HEK293T (cell line): Measurements from ENCODE around the gene SIPA1L3.

Source experiments
- ARNT ChIP-seq: fragments of 450-650 bp; IDR thresholded peaks from 2 replicates; pipeline ENCODE4 v1.6.1; 2017; ENCODE audit warnings: mild to moderate bottlenecking
- BHLHE40 ChIP-seq: fragments of 450-650 bp; IDR thresholded peaks from 2 replicates; pipeline ENCODE4 v1.6.1; 2016; ENCODE audit warnings: mild to moderate bottlenecking, moderate library complexity, borderline replicate concordance
- HDGF ChIP-seq: fragments of 450-650 bp; IDR thresholded peaks from 2 replicates; pipeline ENCODE4 v1.6.1; 2017; ENCODE audit warnings: antibody characterized with exemption, borderline replicate concordance
- SUZ12 ChIP-seq: fragments of 450-650 bp; IDR thresholded peaks from 2 replicates; pipeline ENCODE4 v1.6.1; 2016; ENCODE audit warnings: mild to moderate bottlenecking

- no peak for TF ChIP-seq SUZ12
- TF ChIP-seq HDGF, result no peak
- no peak for TF ChIP-seq BHLHE40
- no peak for TF ChIP-seq ARNT
These were observed 39.2 kb upstream of the SIPA1L3 start for GRCh38 chr19:37867831-37868230.
